Neural progenitor cell (in vitro differentiated cells): ENCODE measurements around the gene DESI2.

Experiments
- CTCF ChIP-seq: fragments of 200-600 bp; sonication (generic); IDR thresholded peaks from 2 replicates; pipeline ENCODE4 v1.5.1; 2017; ENCODE audit warnings: antibody characterized with exemption, mild to moderate bottlenecking
- EZH2 ChIP-seq: fragments of 200-600 bp; sonication (generic); IDR thresholded peaks from 2 replicates; pipeline ENCODE4 v1.6.1; 2017; ENCODE audit warnings: antibody characterized with exemption, mild to moderate bottlenecking, moderate library complexity
- EZH2phosphoT487 ChIP-seq: fragments of 200-600 bp; sonication (generic); IDR thresholded peaks from 2 replicates; pipeline ENCODE4 v1.6.1; 2017; ENCODE audit warnings: antibody characterized with exemption

GRCh38 chr1:244699741-244700140 lies 46.8 kb downstream of the DESI2 start:
- TF ChIP-seq EZH2phosphoT487 (no peak), CTCF (no peak), EZH2 (no peak)
